AML-193 (cell line): ENCODE measurements around the gene POLR3G.

Source experiments
- DNase-seq, 2 experiments: peaks; one replicate each; lab custom pipeline; 2025; lab: John Stamatoyannopoulos, UW

POLR3G gene

GRCh38 chr5:90551376-90551775, 76.7 kb downstream of the POLR3G start:
- no peak for DNase-seq

- DNase-seq: no peak
Measured at GRCh38 chr5:90553711-90554110, 79.0 kb downstream of the POLR3G start.

DNA sequence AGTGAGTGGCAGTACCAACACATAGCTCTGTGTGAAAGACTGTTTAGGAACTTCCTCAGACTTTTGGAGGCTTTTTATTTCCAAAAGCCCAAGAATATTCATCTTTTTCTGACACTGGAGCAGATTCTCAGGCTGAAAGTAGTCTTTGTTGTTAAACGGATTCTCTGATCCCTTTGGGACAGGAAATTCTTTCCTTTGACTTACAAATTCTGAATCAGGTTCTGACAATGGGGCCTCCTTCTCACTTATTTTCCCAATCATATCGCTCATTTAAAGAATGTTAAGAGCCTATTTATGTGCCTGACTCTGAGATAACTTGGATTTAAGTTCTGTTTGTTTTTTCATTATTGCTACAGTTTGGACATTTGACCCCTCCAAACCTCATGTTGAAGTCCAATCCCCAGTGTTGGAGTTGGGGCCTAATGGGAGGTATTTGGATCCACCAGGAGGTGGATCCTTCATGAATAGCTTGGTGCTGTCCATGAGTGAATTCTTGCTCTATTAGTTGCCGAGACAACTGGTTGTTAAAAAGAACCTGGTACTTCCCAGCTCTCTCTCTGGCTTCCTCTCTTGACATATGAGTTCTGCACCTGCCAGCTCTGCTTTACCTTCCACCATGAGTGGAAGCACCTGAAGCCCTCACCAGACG, 79.8 kb downstream of the POLR3G start:
- no peak for DNase-seq

DNA sequence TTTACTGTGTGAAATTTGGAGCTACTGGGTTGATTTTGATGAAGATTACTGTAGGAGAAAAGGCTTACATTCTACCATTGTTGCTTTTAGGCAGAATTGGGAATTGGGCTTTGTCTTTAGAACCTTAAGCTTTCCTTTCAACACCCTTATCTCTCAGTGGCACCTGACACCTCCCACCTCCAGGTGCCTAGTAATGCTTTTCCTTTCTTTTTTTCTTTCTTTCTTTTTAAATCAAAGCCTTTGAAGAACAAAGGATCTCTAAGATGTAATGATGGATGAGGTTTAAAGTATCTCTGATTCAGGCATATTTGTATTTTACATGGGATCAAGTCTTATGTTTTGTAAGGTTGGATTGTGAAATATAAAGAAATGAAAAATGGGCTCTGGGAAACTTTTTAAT, 81.0 kb downstream of the POLR3G start:
- DNase-seq: no peak

DNA sequence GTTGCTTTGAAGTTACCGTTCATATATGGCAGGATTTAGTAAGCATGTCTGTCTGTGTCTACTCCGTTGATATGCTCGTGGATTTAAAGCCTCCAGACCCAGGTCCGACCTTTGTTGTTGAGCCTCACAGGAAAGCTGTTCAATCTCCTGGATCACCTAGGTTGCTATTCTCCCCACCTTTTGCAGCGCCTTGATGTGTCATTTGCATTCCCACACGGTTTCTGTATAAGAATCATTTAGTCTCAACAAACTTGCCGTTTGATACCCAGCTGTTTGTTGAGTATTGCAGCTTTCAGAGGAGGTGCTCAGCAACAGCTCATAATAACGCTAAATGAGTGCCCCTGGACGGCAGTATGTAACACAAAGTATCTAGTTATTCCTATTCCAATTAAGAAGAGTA, 82.7 kb downstream of the POLR3G start:
- DNase-seq: no peak

- no peak for DNase-seq
Measured at GRCh38 chr5:90557871-90558270, 83.2 kb downstream of the POLR3G start.

GRCh38 chr5:90558344-90559192, 83.9 kb downstream of the POLR3G start, which contains the start of gene ADGRV1:
Gene ADGRV1 (plus strand): TSS chr5:90558797. CDS start chr5:90558896, 99 bp downstream.
- DNase-seq: no peak

- no peak for DNase-seq
Measured at GRCh38 chr5:90560771-90561170, 86.1 kb downstream of the POLR3G start.

GRCh38 chr5:90561766-90562165, 87.1 kb downstream of the POLR3G start:
- DNase-seq: no peak

- DNase-seq: no peak
Measured at GRCh38 chr5:90562341-90562740, 87.7 kb downstream of the POLR3G start.

DNA sequence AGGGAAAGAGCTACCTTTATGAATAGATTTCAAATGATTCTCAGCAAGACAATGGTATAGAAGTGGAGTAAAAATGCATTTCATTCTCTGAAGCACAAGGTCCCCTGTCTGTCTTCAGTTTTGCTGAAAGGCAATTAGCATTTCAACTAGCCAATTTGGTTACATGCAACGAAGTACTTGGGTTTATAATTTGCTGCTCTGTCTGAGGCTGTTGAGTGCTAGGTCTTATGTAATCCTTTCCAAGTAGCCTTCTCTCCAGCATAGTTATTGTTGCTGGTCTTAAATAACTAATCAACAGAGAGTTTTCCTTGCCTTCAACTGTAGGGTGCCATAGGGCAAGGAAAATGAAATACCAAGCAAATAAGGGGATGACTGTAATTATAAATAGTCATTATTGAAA, 88.4 kb downstream of the POLR3G start:
- no peak for DNase-seq
